GM19324 (cell line): ENCODE results near the gene GATA6.
"Not testable (repeated sequence)": the region's sequence is repeated elsewhere in the genome, so short reads cannot be mapped to it uniquely, and the experiment has no call there.

Source experiments
- ATAC-seq: cut with Tn5 transposase; IDR thresholded peaks from one replicate; pipeline ENCODE4 v1.9.1; 2021; ENCODE audit warnings: mild to moderate bottlenecking, moderate library complexity; ENCODE audit not compliant: unreplicated experiment, low FRiP score

Gene GATA6

GRCh38 chr18:22179174-22179573 lies 9.8 kb downstream of the GATA6 start:
- ATAC-seq = no peak

GRCh38 chr18:22179631-22180030 lies 10.2 kb downstream of the GATA6 start:
- ATAC-seq = no peak

- no peak for ATAC-seq
These were observed 11.3 kb downstream of the GATA6 start for GRCh38 chr18:22180722-22181121.

- no peak for ATAC-seq
These were observed 13.7 kb downstream of the GATA6 start for GRCh38 chr18:22182884-22183697.

GRCh38 chr18:22183698-22184170 lies 14.3 kb downstream of the GATA6 start:
- ATAC-seq = no peak

GRCh38 chr18:22184573-22184972 lies 15.2 kb downstream of the GATA6 start:
- not testable (repeated sequence) for ATAC-seq

- no peak for ATAC-seq
These were observed 15.9 kb downstream of the GATA6 start for GRCh38 chr18:22185273-22185672.

- no peak for ATAC-seq
These were observed 16.5 kb downstream of the GATA6 start for GRCh38 chr18:22185771-22186386.

GRCh38 chr18:22186484-22186971 lies 17.1 kb downstream of the GATA6 start:
- ATAC-seq = no peak

GRCh38 chr18:22188559-22189267 lies 19.3 kb downstream of the GATA6 start:
- no peak for ATAC-seq

- ATAC-seq = no peak
These were observed 20.2 kb downstream of the GATA6 start for GRCh38 chr18:22189449-22190166.

GRCh38 chr18:22191346-22191695 lies 21.9 kb downstream of the GATA6 start:
- no peak for ATAC-seq

- ATAC-seq = no peak
These were observed 22.5 kb downstream of the GATA6 start for GRCh38 chr18:22191923-22192322.

GRCh38 chr18:22193466-22193865 lies 24.1 kb downstream of the GATA6 start:
- no peak for ATAC-seq

GRCh38 chr18:22194151-22194598 lies 24.8 kb downstream of the GATA6 start:
- ATAC-seq = no peak

GRCh38 chr18:22195052-22195451 lies 25.7 kb downstream of the GATA6 start:
- no peak for ATAC-seq

GRCh38 chr18:22196943-22197342 lies 27.6 kb downstream of the GATA6 start:
- not testable (repeated sequence) for ATAC-seq

GRCh38 chr18:22197668-22198067 lies 28.3 kb downstream of the GATA6 start:
- ATAC-seq = no peak

- ATAC-seq = no peak
These were observed 28.8 kb downstream of the GATA6 start for GRCh38 chr18:22198163-22198562.

- no peak for ATAC-seq
These were observed 29.6 kb downstream of the GATA6 start for GRCh38 chr18:22199005-22199404.
